HCT116 (cell line): ENCODE results near the gene MANSC1. TPM values are rescaled to one million over a fixed set of nuclear protein-coding genes. Genes with fewer than 3 reads are reported as not detected.

Experiments
- ATAC-seq: fragments of 200-7000 bp; cut with Tn5 transposase; 2 replicates; pipeline ENCODE4 v1.9.1; 2020; ENCODE audit warnings: mild to moderate bottlenecking, moderate library complexity
- BruUV-seq: library from RNA; stranded (reverse); fragments of 400-500 nt; replicated peaks from 2 replicates; lab custom pipeline; 2021; lab: Mats Ljungman, UMichigan
- CTCF ChIA-PET: fragments of 300-600 bp; sonication (Branson Sonifier 250); formaldehyde crosslinking; loops from one replicate; lab custom pipeline; 2021; ENCODE audit warnings: antibody characterized with exemption; lab: Charles Lee
- POLR2A ChIA-PET: fragments of 300-600, 350-600 bp; sonication (Branson Sonifier 250); formaldehyde crosslinking; loops from one replicate; lab custom pipeline; 2021; ENCODE audit warnings: antibody characterized with exemption; lab: Charles Lee
- RAD21 ChIA-PET, 2 experiments: fragments of 300-600 bp; sonication (Branson Sonifier 250); formaldehyde crosslinking; loops; one replicate each; lab custom pipeline; 2023; ENCODE audit warnings: low total read pairs in 2 of 2; ENCODE audit not compliant: uncharacterized antibody in 2 of 2, unreplicated experiment in 2 of 2, low non-redundant PET in 1 of 2; lab: Charles Lee
- DNase-seq: peaks from one replicate; pipeline ENCODE4 v3.0.0-alpha.2; 2010; ENCODE audit warnings: low read depth, low spot score
- H2AFZ ChIP-seq: fragments of 200-600 bp; shearing (Covaris generic), sonication (generic); 2 replicates; pipeline ENCODE4 v1.6.1; 2017; ENCODE audit warnings: low read depth, mixed run types, mixed read lengths, antibody characterized with exemption, low read length; ENCODE audit not compliant: poor library complexity, severe bottlenecking
- H3K27ac ChIP-seq: 2 replicates; pipeline ENCODE4 v1.5.1; 2012; ENCODE audit warnings: low read depth, low read length
- H3K27me3 ChIP-seq: fragments of 200-600 bp; sonication (generic); 2 replicates; pipeline ENCODE4 v1.6.1; 2016; ENCODE audit warnings: mixed run types, low read length, mixed read lengths; ENCODE audit not compliant: insufficient read depth
- H3K36me3 ChIP-seq, 2 experiments: fragments of 200-500 bp in 1 of 2; fragments of 200-600 bp in 1 of 2; sonication (Bioruptor generic) in 1 of 2; sonication (generic) in 1 of 2; 2 replicates each; pipeline versions ENCODE4 v1.5.1 to v1.6.1; 2014 to 2016; ENCODE audit warnings: low read length in 2 of 2, inconsistent platforms in 1 of 2, mixed read lengths in 1 of 2, mixed run types in 1 of 2; ENCODE audit not compliant: insufficient read depth in 2 of 2, control insufficient read depth in 1 of 2
- H3K4me1 ChIP-seq, 2 experiments: fragments of 200-600 bp in 1 of 2; sonication (generic) in 1 of 2; 2 replicates each; pipeline versions ENCODE4 v1.5.1 to v1.6.1; 2012 to 2017; ENCODE audit warnings: low read length in 2 of 2, inconsistent platforms in 1 of 2, mild to moderate bottlenecking in 1 of 2, mixed read lengths in 1 of 2, mixed run types in 1 of 2, moderate library complexity in 1 of 2; ENCODE audit not compliant: insufficient read depth in 2 of 2, control insufficient read depth in 1 of 2
- H3K4me2 ChIP-seq: fragments of 200-600 bp; sonication (generic); 2 replicates; pipeline ENCODE4 v1.6.1; 2017; ENCODE audit warnings: mixed run types, low read length, mixed read lengths
- H3K4me3 ChIP-seq, 2 experiments: fragments of 200-600 bp in 1 of 2; sonication (generic) in 1 of 2; replicated peaks in 1 of 2; 2 replicates each; pipeline ENCODE4 v1.5.1; 2011 to 2016; ENCODE audit warnings: low read length in 2 of 2, control low read depth in 1 of 2, low read depth in 1 of 2, mild to moderate bottlenecking in 1 of 2, mixed read lengths in 1 of 2, mixed run types in 1 of 2
- H3K79me2 ChIP-seq: fragments of 200-600 bp; sonication (generic); 2 replicates; pipeline ENCODE4 v1.6.1; 2017; ENCODE audit warnings: mild to moderate bottlenecking, mixed run types, low read length, moderate library complexity, mixed read lengths; ENCODE audit not compliant: insufficient read depth
- H3K9ac ChIP-seq: fragments of 200-600 bp; sonication (generic); 2 replicates; pipeline ENCODE4 v1.6.1; 2016; ENCODE audit warnings: low read length, mixed read lengths
- H3K9me2 ChIP-seq: fragments of 200-600 bp; sonication (generic), shearing (Covaris generic); 2 replicates; pipeline ENCODE4 v1.6.1; 2017; ENCODE audit warnings: mixed run types, mild to moderate bottlenecking, moderate library complexity; ENCODE audit not compliant: insufficient read depth
- H3K9me3 ChIP-seq, 2 experiments: fragments of 200-500 bp in 1 of 2; fragments of 200-600 bp in 1 of 2; sonication (Bioruptor generic) in 1 of 2; sonication (generic) in 1 of 2; 2 replicates each; pipeline ENCODE4 v1.6.1; 2014 to 2017; ENCODE audit warnings: low read length in 2 of 2, mixed read lengths in 2 of 2, inconsistent platforms in 1 of 2, low read depth in 1 of 2, mild to moderate bottlenecking in 1 of 2, mixed run types in 1 of 2, moderate library complexity in 1 of 2; ENCODE audit not compliant: control insufficient read depth in 1 of 2, insufficient read depth in 1 of 2
- H4K20me1 ChIP-seq: fragments of 200-600 bp; sonication (generic), shearing (Covaris generic); 2 replicates; pipeline ENCODE4 v1.6.1; 2017; ENCODE audit warnings: mixed run types, mild to moderate bottlenecking, moderate library complexity; ENCODE audit not compliant: insufficient read depth
- CEBPB ChIP-seq: IDR thresholded peaks from 2 replicates; pipeline ENCODE4 v1.6.1; 2012; ENCODE audit warnings: low read depth
- CTCF ChIP-seq, 3 experiments: fragments of 200-600 bp in 1 of 3; sonication (generic) in 1 of 3; IDR thresholded peaks in 2 of 3; conservative IDR thresholded peaks in 1 of 3; 2 replicates each; pipeline ENCODE4 v1.5.1; 2012 to 2017; ENCODE audit warnings: low read depth in 2 of 3, low read length in 2 of 3, antibody characterized with exemption in 1 of 3, borderline replicate concordance in 1 of 3, control low read depth in 1 of 3, mild to moderate bottlenecking in 1 of 3, mixed read lengths in 1 of 3, mixed run types in 1 of 3, moderate library complexity in 1 of 3; ENCODE audit not compliant: insufficient read depth in 1 of 3
- EGR1 ChIP-seq: IDR thresholded peaks from 2 replicates; pipeline ENCODE4 v1.6.1; 2012; ENCODE audit warnings: low read depth
- ELF1 ChIP-seq: IDR thresholded peaks from 2 replicates; pipeline ENCODE4 v1.6.1; 2012; ENCODE audit warnings: low read depth, borderline replicate concordance
- EZH2phosphoT487 ChIP-seq: fragments of 200-600 bp; IDR thresholded peaks from 2 replicates; pipeline ENCODE4 v1.6.1; 2018; ENCODE audit warnings: antibody characterized with exemption, borderline replicate concordance
- POLR2A ChIP-seq: IDR thresholded peaks from 2 replicates; pipeline ENCODE4 v1.7.0; 2011; ENCODE audit warnings: borderline replicate concordance; ENCODE audit not compliant: insufficient read depth, insufficient read length; ENCODE audit errors: extremely low read depth
- RAD21 ChIP-seq: IDR thresholded peaks from 2 replicates; pipeline ENCODE4 v1.6.1; 2012; ENCODE audit warnings: low read depth, mild to moderate bottlenecking
- SIN3A ChIP-seq: IDR thresholded peaks from 2 replicates; pipeline ENCODE4 v1.6.1; 2012; ENCODE audit warnings: low read depth
- SP1 ChIP-seq: IDR thresholded peaks from 2 replicates; pipeline ENCODE4 v1.6.1; 2012; ENCODE audit warnings: low read depth
- SRF ChIP-seq: IDR thresholded peaks from 2 replicates; pipeline ENCODE4 v1.6.1; 2012; ENCODE audit warnings: low read depth
- TCF7L2 ChIP-seq: IDR thresholded peaks from 2 replicates; pipeline ENCODE4 v1.7.0; 2011; ENCODE audit warnings: borderline replicate concordance, inconsistent platforms; ENCODE audit not compliant: insufficient read depth, insufficient read length; ENCODE audit errors: extremely low read depth
- YY1 ChIP-seq: IDR thresholded peaks from 2 replicates; pipeline ENCODE4 v1.6.1; 2011; ENCODE audit warnings: low read length, low read depth, moderate library complexity, mild to moderate bottlenecking; ENCODE audit not compliant: insufficient replicate concordance; ENCODE audit errors: extremely low read depth
- ZFX ChIP-seq: fragments of 450-650 bp; IDR thresholded peaks from 2 replicates; pipeline ENCODE4 v1.6.1; 2017
- intact Hi-C: fragments of 100-400 bp; cut with micrococcal nuclease; formaldehyde crosslinking; loops from 2 replicates; pipeline ENCODE4 v1.10.0; 2022
- total RNA-seq: library from RNA; stranded (reverse); gene quantifications from one replicate; pipeline ENCODE4 v1.2.1, GENCODE V29; 2021; ENCODE audit not compliant: unreplicated experiment

Gene MANSC1
- total RNA-seq, 1 experiment from 2014 or later, result 0.20 TPM

GRCh38 chr12:12338527-12339168 lies 11.4 kb downstream of the MANSC1 start:
- H3K27me3 ChIP-seq, result no peaks in the 10 kb centered on the region
- intact Hi-C loops, result no loop called here
- H3K9me3 ChIP-seq, result no peaks in the 10 kb centered on the region
- no peak for ATAC-seq
- H3K27ac ChIP-seq, result no peak overlapping the region
- peaks cover 0 to 14% of the 10 kb centered on the region in 2 experiments; a peak in 1 of 4 replicates for H3K4me1 ChIP-seq
- TF ChIP-seq ELF1 (no peak), CTCF (IDR thresholded peaks at IDR 0.05 in 2 of 3, conservative IDR thresholded peaks at IDR 0.05 in 1 of 3; ENCODE audit: borderline replicate concordance in 1 of 3, insufficient read depth in 1 of 3, low read depth in 2 of 3, low read length in 2 of 3) (no peak), RAD21 (no peak), SP1 (no peak), SRF (no peak), CEBPB (no peak), POLR2A (no peak), TCF7L2 (no peak), EZH2phosphoT487 (no peak), EGR1 (no peak), SIN3A (no peak), ZFX (no peak), YY1 (no peak)
- TF ChIP-seq, all 23 proteins: peak for 0
- Histone ChIP-seq H3K4me2 (no peak overlapping the region), H2AFZ (no peak overlapping the region), H3K4me3 (no peak overlapping the region), H3K9me2 (no peaks in the 10 kb centered on the region), H4K20me1 (no peaks in the 10 kb centered on the region), H3K9ac (no peak overlapping the region), H3K79me2 (no peaks in the 10 kb centered on the region), H3K36me3 (no peaks in the 10 kb centered on the region)
- no peak for DNase-seq
- ChIA-PET RAD21 (no interaction called here), CTCF (no interaction called here), POLR2A (no interaction called here)
- BruUV-seq, result no TSS peak
